Ishikawa (cell line): ENCODE results near the gene MAN1A2.

Experiments
- CEBPB ChIP-seq: IDR thresholded peaks from 2 replicates; pipeline ENCODE4 v1.6.1; 2012
- CREB1 ChIP-seq: IDR thresholded peaks from 2 replicates; pipeline ENCODE4 v1.6.1; 2012; ENCODE audit warnings: low read depth
- EGR1 ChIP-seq: IDR thresholded peaks from 2 replicates; pipeline ENCODE4 v1.6.1; 2012
- EP300 ChIP-seq: IDR thresholded peaks from 2 replicates; pipeline ENCODE4 v1.6.1; 2012; ENCODE audit warnings: borderline replicate concordance
- FOXM1 ChIP-seq: IDR thresholded peaks from 2 replicates; pipeline ENCODE4 v1.6.1; 2012; ENCODE audit warnings: low read depth, borderline replicate concordance
- MAX ChIP-seq: IDR thresholded peaks from 2 replicates; pipeline ENCODE4 v1.6.1; 2012
- NFIC ChIP-seq: IDR thresholded peaks from 2 replicates; pipeline ENCODE4 v1.6.1; 2012
- RAD21 ChIP-seq: IDR thresholded peaks from 2 replicates; pipeline ENCODE4 v1.6.1; 2012; ENCODE audit warnings: low read depth
- TAF1 ChIP-seq: IDR thresholded peaks from 2 replicates; pipeline ENCODE4 v1.6.1; 2012; ENCODE audit warnings: low read depth, mild to moderate bottlenecking
- TCF12 ChIP-seq: IDR thresholded peaks from 2 replicates; pipeline ENCODE4 v1.6.1; 2012; ENCODE audit warnings: low read depth
- TEAD4 ChIP-seq: IDR thresholded peaks from 2 replicates; pipeline ENCODE4 v1.6.1; 2012
- YY1 ChIP-seq: IDR thresholded peaks from 2 replicates; pipeline ENCODE4 v1.6.1; 2012; ENCODE audit warnings: low read depth
- ZBTB7A ChIP-seq: IDR thresholded peaks from 2 replicates; pipeline ENCODE4 v1.6.1; 2012; ENCODE audit warnings: low read depth
- TF ChIP-seq, protein P1 (sequence below): IDR thresholded peaks from 2 replicates; pipeline ENCODE4 v1.6.1; 2012
- TF ChIP-seq, protein P2 (sequence below): IDR thresholded peaks from 2 replicates; pipeline ENCODE4 v1.6.1; 2012; ENCODE audit warnings: low read depth, mild to moderate bottlenecking

Gene MAN1A2

DNA sequence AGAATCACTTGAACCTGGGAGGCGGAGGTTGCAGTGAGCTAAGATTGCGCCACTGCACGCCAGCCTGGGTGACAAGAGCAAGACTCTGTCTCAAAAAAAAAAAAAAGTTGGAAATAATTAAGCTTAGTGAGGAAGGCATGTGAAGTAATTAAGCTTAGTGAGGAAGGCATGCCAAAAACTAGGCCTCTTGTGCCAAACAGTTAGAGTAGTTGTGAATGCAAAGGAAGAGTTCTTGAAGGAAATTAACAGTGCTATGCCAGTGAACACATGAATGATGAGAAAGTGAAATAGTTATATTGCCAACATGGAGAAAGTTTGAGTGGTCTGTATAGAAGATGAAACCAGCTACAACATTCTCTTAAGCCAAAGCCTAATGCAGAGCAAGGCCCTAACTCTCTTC, 85.0 kb downstream of the MAN1A2 start:
- TF ChIP-seq YY1 (no peak), MAX (no peak), RAD21 (no peak), ZBTB7A (no peak), CREB1 (no peak), TAF1 (no peak), EP300 (no peak), FOXM1 (no peak), TEAD4 (no peak), EGR1 (no peak), TCF12 (no peak), CEBPB (no peak)
- TF ChIP-seq, protein P1, sequence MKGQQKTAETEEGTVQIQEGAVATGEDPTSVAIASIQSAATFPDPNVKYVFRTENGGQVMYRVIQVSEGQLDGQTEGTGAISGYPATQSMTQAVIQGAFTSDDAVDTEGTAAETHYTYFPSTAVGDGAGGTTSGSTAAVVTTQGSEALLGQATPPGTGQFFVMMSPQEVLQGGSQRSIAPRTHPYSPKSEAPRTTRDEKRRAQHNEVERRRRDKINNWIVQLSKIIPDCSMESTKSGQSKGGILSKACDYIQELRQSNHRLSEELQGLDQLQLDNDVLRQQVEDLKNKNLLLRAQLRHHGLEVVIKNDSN, result no peak
- TF ChIP-seq, protein P2, sequence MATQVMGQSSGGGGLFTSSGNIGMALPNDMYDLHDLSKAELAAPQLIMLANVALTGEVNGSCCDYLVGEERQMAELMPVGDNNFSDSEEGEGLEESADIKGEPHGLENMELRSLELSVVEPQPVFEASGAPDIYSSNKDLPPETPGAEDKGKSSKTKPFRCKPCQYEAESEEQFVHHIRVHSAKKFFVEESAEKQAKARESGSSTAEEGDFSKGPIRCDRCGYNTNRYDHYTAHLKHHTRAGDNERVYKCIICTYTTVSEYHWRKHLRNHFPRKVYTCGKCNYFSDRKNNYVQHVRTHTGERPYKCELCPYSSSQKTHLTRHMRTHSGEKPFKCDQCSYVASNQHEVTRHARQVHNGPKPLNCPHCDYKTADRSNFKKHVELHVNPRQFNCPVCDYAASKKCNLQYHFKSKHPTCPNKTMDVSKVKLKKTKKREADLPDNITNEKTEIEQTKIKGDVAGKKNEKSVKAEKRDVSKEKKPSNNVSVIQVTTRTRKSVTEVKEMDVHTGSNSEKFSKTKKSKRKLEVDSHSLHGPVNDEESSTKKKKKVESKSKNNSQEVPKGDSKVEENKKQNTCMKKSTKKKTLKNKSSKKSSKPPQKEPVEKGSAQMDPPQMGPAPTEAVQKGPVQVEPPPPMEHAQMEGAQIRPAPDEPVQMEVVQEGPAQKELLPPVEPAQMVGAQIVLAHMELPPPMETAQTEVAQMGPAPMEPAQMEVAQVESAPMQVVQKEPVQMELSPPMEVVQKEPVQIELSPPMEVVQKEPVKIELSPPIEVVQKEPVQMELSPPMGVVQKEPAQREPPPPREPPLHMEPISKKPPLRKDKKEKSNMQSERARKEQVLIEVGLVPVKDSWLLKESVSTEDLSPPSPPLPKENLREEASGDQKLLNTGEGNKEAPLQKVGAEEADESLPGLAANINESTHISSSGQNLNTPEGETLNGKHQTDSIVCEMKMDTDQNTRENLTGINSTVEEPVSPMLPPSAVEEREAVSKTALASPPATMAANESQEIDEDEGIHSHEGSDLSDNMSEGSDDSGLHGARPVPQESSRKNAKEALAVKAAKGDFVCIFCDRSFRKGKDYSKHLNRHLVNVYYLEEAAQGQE, result no peak

DNA sequence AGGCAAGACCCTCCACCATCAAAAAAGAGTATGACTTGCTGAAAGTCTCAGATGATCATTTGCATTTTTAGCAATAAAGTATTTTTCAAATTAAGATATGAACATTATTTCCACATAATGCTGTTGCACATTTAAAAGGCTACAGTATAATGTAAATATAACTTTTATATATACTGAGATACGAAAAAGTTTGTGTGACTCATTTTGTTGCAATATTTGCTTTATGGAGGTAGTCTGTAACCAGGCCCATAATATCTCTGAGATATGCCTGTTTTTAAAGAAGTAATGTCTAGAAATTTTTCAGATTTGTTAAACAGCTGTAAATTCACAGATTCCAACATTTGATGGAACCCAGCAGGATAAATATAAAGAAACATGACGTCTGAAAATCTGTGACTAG, 86.7 kb downstream of the MAN1A2 start:
- no peak for TF ChIP-seq CREB1
- no peak for TF ChIP-seq CEBPB
- no peak for TF ChIP-seq TCF12
- TF ChIP-seq RAD21, result no peak
- no peak for TF ChIP-seq TEAD4
- TF ChIP-seq EGR1, result no peak
- TF ChIP-seq, protein P1, result no peak
- TF ChIP-seq EP300, result no peak
- no peak for TF ChIP-seq NFIC

- TF ChIP-seq NFIC (no peak), FOXM1 (no peak), ZBTB7A (no peak), CREB1 (no peak), EP300 (no peak)
- TF ChIP-seq, protein P2, result no peak
Observed at GRCh38 chr1:117466761-117467160, 99.5 kb downstream of the MAN1A2 start.

GRCh38 chr1:117467336-117467735, 100.1 kb downstream of the MAN1A2 start:
- TF ChIP-seq EP300, result no peak
- no peak for TF ChIP-seq ZBTB7A
- TF ChIP-seq NFIC, result no peak
- TF ChIP-seq, protein P2, result no peak
- TF ChIP-seq TEAD4, result no peak
- no peak for TF ChIP-seq TCF12
- no peak for TF ChIP-seq YY1
- TF ChIP-seq EGR1, result no peak
- TF ChIP-seq, protein P1, result no peak
- TF ChIP-seq MAX, result no peak
- TF ChIP-seq CEBPB, result no peak
- no peak for TF ChIP-seq FOXM1
- TF ChIP-seq RAD21, result no peak
- TF ChIP-seq TAF1, result no peak
- TF ChIP-seq CREB1, result no peak
